Activated naive CD8-positive, alpha-beta T cell (primary cell): ENCODE measurements around the gene SKAP1.

Source experiments
- H3K27ac Mint-ChIP-seq: one replicate; pipeline ENCODE4 v1.8.0; 2021; ENCODE audit warnings: mixed read lengths
- H3K27me3 Mint-ChIP-seq: one replicate; pipeline ENCODE4 v1.8.0; 2021; ENCODE audit warnings: mixed read lengths
- H3K36me3 Mint-ChIP-seq: one replicate; pipeline ENCODE4 v1.8.0; 2021; ENCODE audit warnings: mixed read lengths
- H3K4me1 Mint-ChIP-seq: one replicate; pipeline ENCODE4 v1.8.0; 2021; ENCODE audit warnings: low read depth, mixed read lengths
- H3K4me3 Mint-ChIP-seq: one replicate; pipeline ENCODE4 v1.8.0; 2021; ENCODE audit warnings: mild to moderate bottlenecking, mixed read lengths
- H3K9me3 Mint-ChIP-seq: one replicate; pipeline ENCODE4 v1.8.0; 2021; ENCODE audit warnings: low read depth, mixed read lengths

SKAP1 gene

DNA sequence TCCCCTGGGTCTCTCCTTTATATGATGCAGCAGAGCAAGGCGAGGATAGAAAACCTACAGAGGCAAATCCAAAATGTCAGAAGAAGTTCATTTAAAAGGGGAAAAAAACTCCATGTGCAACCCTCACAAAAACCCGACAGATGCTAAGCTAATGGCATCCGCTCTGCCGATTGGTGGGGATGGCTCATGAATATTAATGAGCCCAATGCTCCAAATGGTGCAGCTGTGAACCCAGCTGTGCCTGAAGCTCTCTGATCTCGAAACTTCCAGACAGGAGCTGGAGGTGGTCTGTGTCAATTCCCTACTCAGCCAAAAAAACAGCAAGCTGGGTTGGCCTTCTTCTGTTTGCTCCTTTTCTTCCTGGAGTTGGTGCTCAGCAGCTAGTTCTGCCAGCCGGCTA, 306.9 kb downstream of the SKAP1 start:
- Mint-ChIP-seq H3K27me3 (no peaks in the 10 kb centered on the region), H3K4me1 (no peaks in the 10 kb centered on the region), H3K27ac (no peak overlapping the region), H3K36me3 (peaks cover 2% of the 10 kb centered on the region), H3K4me3 (no peak overlapping the region), H3K9me3 (no peaks in the 10 kb centered on the region)

DNA sequence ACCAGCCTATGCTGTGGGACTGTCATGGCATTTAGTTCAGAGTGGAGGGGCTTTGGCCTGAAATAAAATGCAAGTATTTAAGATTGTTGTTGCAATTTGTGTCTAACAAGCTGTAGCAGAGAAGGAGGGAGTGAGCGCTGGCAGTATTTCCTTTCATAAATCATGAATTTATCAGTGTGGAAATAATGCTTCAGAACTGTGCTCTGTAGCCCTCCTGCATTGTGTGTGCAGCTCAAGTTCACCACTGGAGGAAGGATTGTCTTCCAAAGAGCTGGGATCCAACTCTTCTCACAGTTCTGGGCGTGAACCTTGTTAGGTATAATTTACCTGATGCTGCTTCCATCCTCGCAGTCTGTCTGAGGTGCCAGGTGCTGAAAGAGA, 307.4 kb downstream of the SKAP1 start:
- H3K27ac Mint-ChIP-seq = no peak overlapping the region
- no peaks in the 10 kb centered on the region for H3K9me3 Mint-ChIP-seq
- no peaks in the 10 kb centered on the region for H3K27me3 Mint-ChIP-seq
- no peaks in the 10 kb centered on the region for H3K4me1 Mint-ChIP-seq
- H3K36me3 Mint-ChIP-seq = peaks cover 2% of the 10 kb centered on the region
- H3K4me3 Mint-ChIP-seq = no peak overlapping the region

- Mint-ChIP-seq H3K27ac (no peak overlapping the region), H3K4me3 (no peak overlapping the region), H3K36me3 (peaks cover 2% of the 10 kb centered on the region)
Observed at GRCh38 chr17:48121923-48122664, 307.9 kb downstream of the SKAP1 start.

DNA sequence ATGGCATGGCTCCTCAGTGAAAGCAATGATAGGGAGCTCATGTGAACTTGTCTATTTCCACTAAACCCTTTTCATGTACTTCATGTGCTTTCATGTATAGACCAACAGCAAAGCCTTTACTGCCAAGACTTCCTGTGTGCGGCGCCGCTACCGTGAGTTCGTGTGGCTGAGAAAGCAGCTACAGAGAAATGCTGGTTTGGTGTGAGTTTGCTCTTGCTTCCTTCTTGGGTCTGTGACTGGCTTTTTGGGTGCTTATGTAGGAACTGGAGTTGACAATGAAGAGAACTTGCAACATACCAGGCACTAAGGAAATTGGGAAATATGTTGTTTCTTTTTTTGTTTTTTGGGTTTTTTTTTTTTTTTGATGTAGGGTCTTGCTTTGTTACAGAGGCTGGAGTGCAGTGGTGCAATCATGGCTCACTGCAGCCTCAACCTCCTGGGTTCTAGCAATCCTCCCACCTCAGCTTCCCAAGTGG, 316.8 kb downstream of the SKAP1 start:
- Mint-ChIP-seq H3K4me3 (peak overlapping the region; percentile 24), H3K36me3 (peaks cover 2% of the 10 kb centered on the region), H3K27me3 (no peaks in the 10 kb centered on the region), H3K4me1 (peaks cover 43% of the 10 kb centered on the region), H3K9me3 (no peaks in the 10 kb centered on the region), H3K27ac (peak overlapping the region; percentile 98)

More at GRCh38 chr17:48121923-48122664, 307.9 kb downstream of the SKAP1 start:
- Mint-ChIP-seq H3K9me3 (no peaks in the 10 kb centered on the region), H3K27me3 (no peaks in the 10 kb centered on the region), H3K4me1 (no peaks in the 10 kb centered on the region)

- peak overlapping the region; percentile 81 for H3K4me3 Mint-ChIP-seq
- H3K4me1 Mint-ChIP-seq = peaks cover 52% of the 10 kb centered on the region
- H3K27me3 Mint-ChIP-seq = no peaks in the 10 kb centered on the region
- peak overlapping the region; percentile 98 for H3K27ac Mint-ChIP-seq
- H3K36me3 Mint-ChIP-seq = peaks cover 2% of the 10 kb centered on the region
- no peaks in the 10 kb centered on the region for H3K9me3 Mint-ChIP-seq
Observed at GRCh38 chr17:48111937-48112241, 318.1 kb downstream of the SKAP1 start.

DNA sequence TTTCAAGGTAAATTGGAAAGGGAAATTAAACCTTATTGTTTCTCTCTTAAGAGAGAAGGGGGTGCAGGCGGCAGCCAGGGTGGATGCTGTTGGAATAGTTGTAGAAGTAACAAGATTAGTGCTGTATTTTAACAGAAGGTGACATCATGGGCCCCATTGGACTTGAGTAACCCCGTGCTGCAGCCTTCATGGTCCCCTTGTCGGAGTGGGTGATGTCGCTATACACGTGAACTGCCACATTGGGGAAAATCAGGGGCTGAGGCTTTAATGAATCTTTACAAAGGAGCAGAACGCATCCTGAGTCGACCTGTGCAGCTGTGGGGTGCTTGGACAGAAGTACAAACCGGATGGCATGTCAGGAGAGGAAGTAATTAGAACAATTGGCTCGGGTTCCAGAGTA, 319.3 kb downstream of the SKAP1 start:
- Mint-ChIP-seq H3K27ac (peak overlapping the region; percentile 98), H3K4me1 (peaks cover 55% of the 10 kb centered on the region), H3K9me3 (no peaks in the 10 kb centered on the region), H3K27me3 (no peaks in the 10 kb centered on the region), H3K4me3 (peak overlapping the region; percentile 44), H3K36me3 (peaks cover 2% of the 10 kb centered on the region)

DNA sequence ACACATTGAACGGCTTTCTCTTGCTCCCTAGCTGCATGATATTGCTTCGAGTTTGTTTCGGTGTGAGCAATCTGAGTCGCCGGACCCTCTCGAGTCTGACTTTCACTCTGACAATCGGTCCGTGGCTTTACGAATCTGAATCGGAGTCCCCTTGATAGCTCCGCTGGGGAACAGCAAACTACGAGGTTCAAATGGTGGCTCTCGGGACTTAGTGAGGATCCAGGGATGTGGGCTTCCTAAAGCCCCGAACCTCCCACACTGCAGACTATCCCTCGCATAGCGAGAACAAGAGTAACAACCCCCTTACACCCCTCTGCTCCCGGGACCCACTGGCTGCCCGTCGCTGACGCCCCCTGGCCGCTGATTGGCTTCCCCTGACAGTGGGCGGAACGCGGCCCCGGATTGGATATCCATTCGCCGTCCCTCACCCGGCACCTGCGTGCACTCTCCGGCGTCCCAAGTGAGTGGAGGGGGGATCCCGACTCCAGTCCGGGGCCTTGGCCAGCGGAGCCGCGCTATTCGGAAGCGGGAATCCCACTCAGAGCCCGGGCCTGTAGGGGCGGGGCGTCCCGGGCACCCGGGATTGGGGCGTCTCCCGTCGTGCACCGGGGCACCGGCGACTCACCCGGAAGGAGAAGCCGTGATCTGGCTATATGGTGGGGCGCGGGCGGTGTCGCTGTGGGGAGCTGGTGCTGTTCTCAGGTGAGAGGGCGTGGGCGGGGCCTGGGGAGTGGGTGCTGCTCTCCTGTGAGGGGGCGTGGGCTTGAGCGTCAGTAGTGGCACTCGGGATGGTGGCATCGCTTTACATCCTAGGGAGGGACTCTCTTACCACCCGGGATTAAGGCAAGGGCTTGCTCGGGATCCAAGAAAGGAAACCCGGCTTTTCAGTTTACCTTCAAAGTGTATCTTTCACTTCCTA, 322.6 kb downstream of the SKAP1 start, which contains the start of gene SNX11:
Gene SNX11, plus strand, starts transcription at position 630 of the 919 bp plus-strand sequence. CDS start 4,278 bp downstream, outside the sequence.
- no peaks in the 10 kb centered on the region for H3K27me3 Mint-ChIP-seq
- peak within 1 kb of the TSS; percentile 94 for H3K27ac Mint-ChIP-seq
- peaks cover 2% of the 10 kb centered on the region for H3K36me3 Mint-ChIP-seq
- H3K4me3 Mint-ChIP-seq = peak within 1 kb of the TSS; percentile 99
- H3K4me1 Mint-ChIP-seq = peaks cover 55% of the 10 kb centered on the region
- H3K9me3 Mint-ChIP-seq = no peaks in the 10 kb centered on the region

DNA sequence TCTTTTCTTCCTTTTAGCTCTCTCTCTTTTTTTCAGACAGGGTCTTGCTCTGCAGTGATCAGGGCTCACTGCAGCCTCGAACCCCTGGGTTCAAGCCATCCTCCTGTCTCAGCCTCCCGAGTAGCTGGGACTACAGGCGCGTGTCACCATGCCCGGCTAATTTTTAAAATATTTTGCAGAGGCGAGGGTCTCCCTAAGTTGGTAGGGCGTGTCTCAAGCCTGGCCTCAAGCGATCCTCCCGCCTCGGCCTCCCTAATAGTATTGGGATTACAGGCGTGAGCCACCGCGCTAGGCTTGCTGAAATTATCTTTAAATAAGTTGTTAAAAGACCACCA, 323.2 kb downstream of the SKAP1 start:
- Mint-ChIP-seq H3K27me3 (no peaks in the 10 kb centered on the region), H3K36me3 (peaks cover under 1% of the 10 kb centered on the region), H3K9me3 (no peaks in the 10 kb centered on the region), H3K4me1 (peaks cover 52% of the 10 kb centered on the region), H3K27ac (peak overlapping the region; percentile 94), H3K4me3 (peak overlapping the region; percentile 99)

DNA sequence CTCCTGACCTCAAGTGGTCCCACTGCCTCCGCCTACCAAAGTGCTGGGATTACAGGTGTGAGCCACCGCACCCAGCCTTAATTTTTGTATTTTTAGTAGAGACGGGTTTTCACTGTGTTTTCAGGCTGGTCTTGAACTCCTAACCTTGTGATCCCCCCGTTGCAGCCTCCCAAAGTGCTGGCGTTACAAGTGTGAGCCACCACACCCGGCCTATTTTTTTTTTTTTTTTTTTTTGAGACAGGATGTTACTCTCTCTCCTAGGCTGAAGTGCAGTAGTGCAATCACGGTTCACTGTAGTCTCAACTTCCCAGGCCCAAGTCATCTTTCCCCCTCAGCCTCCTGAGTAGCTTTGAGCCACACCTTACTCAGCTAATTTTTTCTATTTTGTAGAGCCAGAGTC, 325.6 kb downstream of the SKAP1 start:
- Mint-ChIP-seq H3K36me3 (no peaks in the 10 kb centered on the region), H3K27me3 (no peaks in the 10 kb centered on the region), H3K9me3 (no peaks in the 10 kb centered on the region), H3K4me1 (peaks cover 48% of the 10 kb centered on the region), H3K27ac (no peak overlapping the region), H3K4me3 (no peak overlapping the region)

DNA sequence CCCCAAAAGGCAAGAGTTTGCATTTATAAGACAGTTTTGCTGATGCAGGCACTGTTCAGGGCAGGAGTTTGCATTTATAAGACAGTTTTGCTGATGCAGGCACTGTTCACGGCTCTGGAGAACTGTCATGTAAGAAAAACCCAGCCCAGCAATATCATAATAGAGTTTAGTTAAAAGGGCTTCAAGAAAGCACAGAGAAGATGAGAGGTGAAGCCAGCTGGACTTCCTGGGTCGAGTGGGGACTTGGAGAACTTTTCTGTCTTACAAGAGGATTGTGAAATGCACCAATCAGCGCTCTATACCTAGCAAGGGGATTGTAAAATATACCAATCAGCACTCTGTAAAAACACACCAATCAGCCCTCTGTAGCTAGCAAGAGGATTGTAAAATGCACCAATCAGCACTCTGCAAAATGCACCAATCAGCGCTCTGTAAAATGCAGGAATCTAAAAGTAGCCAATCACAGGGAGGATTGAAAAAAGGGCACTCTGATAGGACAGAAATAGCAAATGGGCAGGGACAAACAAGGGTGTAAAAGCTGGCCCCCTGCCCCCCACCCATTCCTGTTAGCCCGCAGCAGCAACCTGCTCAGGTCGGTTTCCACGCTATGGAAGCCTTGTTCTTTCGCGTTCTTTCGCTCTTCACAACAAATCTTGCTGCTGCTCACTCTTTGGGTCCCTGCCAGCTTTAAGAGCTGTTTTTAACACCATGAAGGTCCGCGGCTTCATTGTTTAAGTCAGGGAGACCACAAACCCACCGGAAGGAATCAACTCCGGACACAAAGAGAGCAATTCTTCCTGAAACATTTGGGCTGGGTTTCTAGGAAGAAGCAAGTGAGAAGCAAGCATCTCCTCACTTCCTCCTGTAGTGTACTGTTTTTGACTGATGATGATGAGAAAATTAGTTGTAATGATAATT, 327.0 kb downstream of the SKAP1 start:
- Mint-ChIP-seq H3K4me3 (peak overlapping the region; percentile 21), H3K9me3 (no peaks in the 10 kb centered on the region), H3K36me3 (no peaks in the 10 kb centered on the region), H3K27ac (no peak overlapping the region), H3K4me1 (peaks cover 38% of the 10 kb centered on the region), H3K27me3 (no peaks in the 10 kb centered on the region)

- no peaks in the 10 kb centered on the region for H3K9me3 Mint-ChIP-seq
- no peak overlapping the region for H3K27ac Mint-ChIP-seq
- no peaks in the 10 kb centered on the region for H3K27me3 Mint-ChIP-seq
- peak overlapping the region; percentile 75 for H3K4me3 Mint-ChIP-seq
- no peaks in the 10 kb centered on the region for H3K36me3 Mint-ChIP-seq
- peaks cover 35% of the 10 kb centered on the region for H3K4me1 Mint-ChIP-seq
Observed at GRCh38 chr17:48102043-48102750, 327.8 kb downstream of the SKAP1 start.

- Mint-ChIP-seq H3K4me3 (peak within 1 kb of the TSS; percentile 95), H3K9me3 (no peaks in the 10 kb centered on the region), H3K4me1 (peaks cover 29% of the 10 kb centered on the region), H3K27me3 (no peaks in the 10 kb centered on the region), H3K36me3 (no peaks in the 10 kb centered on the region), H3K27ac (peak within 1 kb of the TSS; percentile 64)
Observed at GRCh38 chr17:48101012-48101720, 328.8 kb downstream of the SKAP1 start, which contains the start of gene CBX1. CBX1 (minus strand) TSS chr17:48101478; CDS start chr17:48077004, 24,474 bp downstream.

GRCh38 chr17:48100591-48101011, 329.4 kb downstream of the SKAP1 start:
- H3K27me3 Mint-ChIP-seq = no peaks in the 10 kb centered on the region
- H3K4me1 Mint-ChIP-seq = peaks cover 30% of the 10 kb centered on the region
- peak overlapping the region; percentile 95 for H3K4me3 Mint-ChIP-seq
- no peaks in the 10 kb centered on the region for H3K9me3 Mint-ChIP-seq
- H3K27ac Mint-ChIP-seq = peak overlapping the region; percentile 46
- H3K36me3 Mint-ChIP-seq = no peaks in the 10 kb centered on the region
